Ovary (tissue), 9 donors: ENCODE measurements around the gene ALDH1A3. TPM values are rescaled to one million over a fixed set of nuclear protein-coding genes. Genes with fewer than 3 reads are reported as not detected.

Source experiments
- DNase-seq, 5 donors: peaks; one replicate each; pipeline ENCODE4 v3.0.0-alpha.2; 2019 to 2020
- H3K27ac ChIP-seq, 2 donors: fragments of 200-600 bp; one replicate each; pipeline versions ENCODE4 v1.5.1 to v1.8.0; 2019 to 2022
- H3K27me3 ChIP-seq: fragments of 200-600 bp; one replicate; pipeline ENCODE4 v1.8.0; 2022
- H3K36me3 ChIP-seq: fragments of 200-600 bp; sonication (generic); one replicate; pipeline ENCODE4 v1.5.1; 2019
- H3K4me1 ChIP-seq: one replicate; pipeline ENCODE4 v1.8.1; 2013; ENCODE audit warnings: mild to moderate bottlenecking, moderate library complexity; ENCODE audit not compliant: insufficient read depth
- H3K4me3 ChIP-seq: fragments of 200-600 bp; sonication (generic); one replicate; pipeline ENCODE4 v1.5.1; 2017
- H3K9me3 ChIP-seq, 2 donors: fragments of 200-600 bp in 1 of 2; sonication (generic) in 1 of 2; one replicate each; pipeline versions ENCODE4 v1.5.1 to v1.8.1; 2013 to 2019; ENCODE audit warnings: mild to moderate bottlenecking in 1 of 2, moderate library complexity in 1 of 2
- EP300 ChIP-seq: sonication (generic); formaldehyde crosslinking; IDR thresholded peaks from one replicate; pipeline ENCODE4 v1.6.1; 2017; ENCODE audit warnings: antibody characterized with exemption
- POLR2A ChIP-seq: fragments of 450-650 bp; IDR thresholded peaks from one replicate; pipeline ENCODE4 v1.6.1; 2017; ENCODE audit warnings: antibody characterized with exemption, mild to moderate bottlenecking, moderate library complexity
- WGBS, 3 donors: extraction: QIAGEN DNeasy Blood & Tissue Kit in 1 of 3; methylation state at CpG; one replicate each; pipeline versions ENCODE4 v1.1.5 to v1.1.7; 2013 to 2017; 5-methylcytosine and 5-hydroxymethylcytosine counted together
- intact Hi-C, 4 donors: fragments of 100-400 bp; cut with DNase I; formaldehyde crosslinking; loops; one replicate each; pipeline versions ENCODE4 v1.11.0 to v1.15.1; 2022 to 2023
- polyA plus RNA-seq, 2 donors: library from polyadenylated mRNA; stranded (reverse); fragments of 200-250 nt in 1 of 2; fragments of 350-450 nt in 1 of 2; fragmentation: Illumina TruSeq in 1 of 2; extraction: RNeasy Lipid Tissue Mini Kit (QIAGEN cat#74804) in 1 of 2; gene quantifications; one replicate each; pipeline ENCODE4 v1.2.3, GENCODE V29; 2013 to 2014
- total RNA-seq, 7 donors: library from RNA; depleted of rRNA in 2 of 7; stranded (reverse); fragments of >200 nt in 2 of 7; fragmentation: NEBNext Ultra II Directional in 3 of 7; extraction: Animal tissue kit (Norgen Biotek cat#: 25700) in 3 of 7; gene quantifications; one replicate each; pipeline versions ENCODE4 v1.1.0 to v1.2.4, GENCODE V29; 2016 to 2023
- TF ChIP-seq, protein P1 (sequence below), 3 donors: fragments of 450-650 bp in 2 of 3; fragments of 200-600 bp in 1 of 3; IDR thresholded peaks; one replicate each; pipeline versions ENCODE4 v1.5.1 to v1.8.0; 2016 to 2022; ENCODE audit warnings: antibody characterized with exemption in 3 of 3, mild to moderate bottlenecking in 1 of 3
- donor health status: DM: no; HTN: no; CAD: no; lungs with moderate emphysema.
- donor health status: DM: no; HTN: no; CAD: no.
- donor health status: Bipolar disorder and iron deficiency.
- donor health status: DM: yes; HTN: yes; CAD: no.
- donor health status: DM: no; HTN: no; CAD: no.
- donor health status: DM: yes; HTN: yes; CAD: no.

Gene ALDH1A3
- total and polyA plus RNA-seq, 9 donors: 2.2 to 73.2 (median 9.9) TPM

DNA sequence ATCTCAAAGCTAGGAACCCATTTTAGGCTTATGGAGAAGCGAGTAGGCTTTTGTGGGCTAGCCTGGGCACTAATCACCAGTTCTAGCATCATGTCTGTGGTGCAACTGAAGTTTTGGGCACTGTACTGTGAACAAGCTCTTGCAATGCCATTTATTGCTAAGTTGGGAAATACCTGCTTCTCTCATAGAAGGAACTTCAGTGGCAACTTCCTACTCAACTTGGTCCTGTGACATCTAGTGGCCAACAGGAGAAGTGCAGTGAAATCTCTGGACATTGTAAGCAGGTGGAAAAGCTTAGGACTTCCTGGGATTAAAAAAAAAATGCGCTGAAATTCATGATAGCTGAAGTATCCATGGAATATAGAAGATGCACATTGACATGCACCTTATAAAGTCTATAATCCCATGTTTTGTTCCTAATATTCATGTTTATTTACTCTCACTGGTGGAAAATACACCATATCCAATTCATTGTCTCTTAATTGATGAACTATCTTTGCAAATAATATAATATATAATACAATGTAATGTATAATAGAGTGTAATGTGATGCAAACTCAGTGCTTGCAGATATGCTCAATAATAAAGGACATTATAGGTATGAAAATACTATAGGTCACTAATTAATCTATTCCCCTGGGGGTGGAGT is 6.5 kb upstream of the ALDH1A3 start:
- Histone ChIP-seq H3K27ac (no peak overlapping the region), H3K27me3 (no peaks in the 10 kb centered on the region), H3K36me3 (no peaks in the 10 kb centered on the region), H3K4me3 (no peak overlapping the region), H3K4me1 (no peaks in the 10 kb centered on the region), H3K9me3 (no peaks in the 10 kb centered on the region)
- intact Hi-C loops: loop anchor here (5.0 kb wide), 3 partner anchors 241 to 1746 kb away; no protein-coding TSS in a partner anchor
- TF ChIP-seq, protein P1, sequence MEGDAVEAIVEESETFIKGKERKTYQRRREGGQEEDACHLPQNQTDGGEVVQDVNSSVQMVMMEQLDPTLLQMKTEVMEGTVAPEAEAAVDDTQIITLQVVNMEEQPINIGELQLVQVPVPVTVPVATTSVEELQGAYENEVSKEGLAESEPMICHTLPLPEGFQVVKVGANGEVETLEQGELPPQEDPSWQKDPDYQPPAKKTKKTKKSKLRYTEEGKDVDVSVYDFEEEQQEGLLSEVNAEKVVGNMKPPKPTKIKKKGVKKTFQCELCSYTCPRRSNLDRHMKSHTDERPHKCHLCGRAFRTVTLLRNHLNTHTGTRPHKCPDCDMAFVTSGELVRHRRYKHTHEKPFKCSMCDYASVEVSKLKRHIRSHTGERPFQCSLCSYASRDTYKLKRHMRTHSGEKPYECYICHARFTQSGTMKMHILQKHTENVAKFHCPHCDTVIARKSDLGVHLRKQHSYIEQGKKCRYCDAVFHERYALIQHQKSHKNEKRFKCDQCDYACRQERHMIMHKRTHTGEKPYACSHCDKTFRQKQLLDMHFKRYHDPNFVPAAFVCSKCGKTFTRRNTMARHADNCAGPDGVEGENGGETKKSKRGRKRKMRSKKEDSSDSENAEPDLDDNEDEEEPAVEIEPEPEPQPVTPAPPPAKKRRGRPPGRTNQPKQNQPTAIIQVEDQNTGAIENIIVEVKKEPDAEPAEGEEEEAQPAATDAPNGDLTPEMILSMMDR (IDR thresholded peaks at IDR 0.05): peak; percentile 65 to 88 (median 86)
- TF ChIP-seq EP300: no peak
- DNase-seq: peak in 3 of 5 donors; percentile 46 to 80 (median 60)
- WGBS, 3 donors: 32 to 43% (median 37%) methylated on average over 2 of the region's 2 CpGs

- Histone ChIP-seq H3K36me3 (no peaks in the 10 kb centered on the region), H3K27me3 (no peaks in the 10 kb centered on the region), H3K4me1 (peaks cover under 1% of the 10 kb centered on the region), H3K4me3 (no peak overlapping the region), H3K27ac (no peak overlapping the region), H3K9me3 (no peaks in the 10 kb centered on the region)
- WGBS, 3 donors: 83 to 95% (median 92%) methylated on average over 2 of the region's 2 CpGs
- intact Hi-C loops: no loop called here
- DNase-seq: no peak
- TF ChIP-seq EP300: no peak
- TF ChIP-seq, protein P1 (IDR thresholded peaks at IDR 0.05): no peak
- TF ChIP-seq POLR2A: no peak
Observed at GRCh38 chr15:100875495-100875894, 4.1 kb upstream of the ALDH1A3 start.

DNA sequence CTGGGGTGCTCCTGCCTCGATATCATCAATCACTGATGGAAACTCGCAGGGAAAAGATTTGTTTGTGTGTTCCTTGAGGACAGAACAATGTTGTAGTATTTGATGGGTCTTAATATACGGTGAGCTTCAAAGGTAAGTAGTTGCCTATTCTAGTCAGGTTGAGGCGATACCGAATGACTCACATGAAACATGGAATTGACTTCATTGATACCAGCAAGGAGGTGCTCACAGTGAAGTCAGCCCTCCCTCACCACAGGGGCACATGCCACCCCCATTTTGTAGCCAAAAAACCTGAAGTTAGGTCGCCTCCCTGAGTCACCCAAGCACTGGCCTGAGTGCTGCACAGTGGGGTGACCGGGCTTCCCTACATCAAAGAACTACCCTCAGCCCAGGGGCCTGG is 3.7 kb upstream of the ALDH1A3 start:
- Histone ChIP-seq H3K9me3 (no peaks in the 10 kb centered on the region), H3K36me3 (no peaks in the 10 kb centered on the region), H3K27ac (no peak overlapping the region), H3K27me3 (no peaks in the 10 kb centered on the region), H3K4me3 (no peak overlapping the region), H3K4me1 (peaks cover 2% of the 10 kb centered on the region)
- 92 to 96% (median 94%) methylated on average over 7 of the region's 7 CpGs for WGBS, 3 donors
- intact Hi-C loops: no loop called here
- TF ChIP-seq EP300 (no peak), POLR2A (no peak)
- TF ChIP-seq, protein P1 (IDR thresholded peaks at IDR 0.05): no peak
- DNase-seq: no peak

DNA sequence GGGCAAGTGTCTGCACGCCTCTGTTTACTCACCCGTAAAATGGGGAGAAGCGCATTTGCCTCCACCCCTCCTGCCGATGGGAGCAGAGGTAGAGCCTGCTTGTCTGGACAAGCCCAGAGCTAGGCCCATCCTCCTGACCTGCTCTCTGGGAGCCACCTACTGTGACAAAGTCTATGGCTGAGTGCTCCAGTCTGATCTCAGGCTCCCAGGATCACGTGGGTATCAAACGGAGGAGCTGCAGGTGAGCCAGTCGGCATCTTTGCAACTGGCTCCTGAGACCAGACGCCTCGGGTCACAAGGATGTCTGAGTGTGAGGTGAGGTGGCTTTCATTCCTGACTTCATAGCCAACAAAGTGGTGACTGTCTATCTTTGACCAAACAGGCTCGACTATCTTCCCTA is 2.1 kb upstream of the ALDH1A3 start:
- TF ChIP-seq EP300: no peak
- TF ChIP-seq, protein P1 (IDR thresholded peaks at IDR 0.05): no peak
- no peak for TF ChIP-seq POLR2A
- WGBS, 3 donors: 93 to 96% (median 94%) methylated on average over 10 of the region's 10 CpGs
- no peaks in the 10 kb centered on the region for H3K9me3 ChIP-seq
- peaks cover 2% of the 10 kb centered on the region for H3K4me1 ChIP-seq
- intact Hi-C loops: no loop called here
- no peaks in the 10 kb centered on the region for H3K36me3 ChIP-seq
- no peaks in the 10 kb centered on the region for H3K27me3 ChIP-seq
- H3K4me3 ChIP-seq: no peak overlapping the region
- no peak overlapping the region for H3K27ac ChIP-seq
- DNase-seq: no peak
